GM23338 (cell line): Measurements from ENCODE around the gene RAB11FIP3. TPM values are rescaled to one million over a fixed set of nuclear protein-coding genes. Genes with fewer than 3 reads are reported as not detected.

Experiments used
- ATAC-seq: fragments of 200-7000 bp; cut with Tn5 transposase; 3 replicates; pipeline ENCODE4 v1.9.1; 2020
- DNase-seq: peaks from one replicate; pipeline ENCODE4 v3.0.0-alpha.2; 2015; ENCODE audit warnings: low spot score
- H2AFZ ChIP-seq: fragments of 200-600 bp; sonication (generic); 2 replicates; pipeline ENCODE4 v1.8.0; 2016; ENCODE audit warnings: antibody characterized with exemption, mild to moderate bottlenecking, moderate library complexity
- H3F3A ChIP-seq: fragments of 200-600 bp; sonication (generic); replicated peaks from 2 replicates; pipeline ENCODE4 v1.8.0; 2017; ENCODE audit warnings: antibody characterized with exemption, mixed run types, low read depth
- H3K27ac ChIP-seq: fragments of 200-600 bp; sonication (generic); 2 replicates; pipeline ENCODE4 v1.6.1; 2016; ENCODE audit warnings: low read depth
- H3K27me3 ChIP-seq: fragments of 200-600 bp; sonication (generic); 2 replicates; pipeline ENCODE4 v1.8.0; 2016; ENCODE audit warnings: mild to moderate bottlenecking, mixed run types, moderate library complexity; ENCODE audit not compliant: insufficient read depth
- H3K36me3 ChIP-seq: fragments of 200-600 bp; sonication (generic); 2 replicates; pipeline ENCODE4 v1.8.0; 2016; ENCODE audit warnings: mild to moderate bottlenecking; ENCODE audit not compliant: insufficient read depth
- H3K4me1 ChIP-seq: fragments of 200-600 bp; sonication (generic); 2 replicates; pipeline ENCODE4 v1.8.0; 2016; ENCODE audit warnings: mild to moderate bottlenecking, moderate library complexity; ENCODE audit not compliant: insufficient read depth
- H3K4me2 ChIP-seq: fragments of 200-600 bp; sonication (generic); 2 replicates; pipeline ENCODE4 v1.7.1; 2017; ENCODE audit warnings: mixed run types
- H3K4me3 ChIP-seq: fragments of 200-600 bp; sonication (generic); 2 replicates; pipeline ENCODE4 v1.6.1; 2016; ENCODE audit warnings: mixed run types
- H3K79me2 ChIP-seq: fragments of 200-600 bp; sonication (generic); replicated peaks from 2 replicates; pipeline ENCODE4 v1.8.0; 2017; ENCODE audit warnings: mild to moderate bottlenecking; ENCODE audit not compliant: insufficient read depth
- H3K9me2 ChIP-seq: fragments of 200-600 bp; sonication (generic); 2 replicates; pipeline ENCODE4 v1.8.0; 2017; ENCODE audit not compliant: insufficient read depth
- H4K20me1 ChIP-seq: fragments of 200-600 bp; sonication (generic); replicated peaks from 2 replicates; pipeline ENCODE4 v1.8.0; 2017; ENCODE audit warnings: mild to moderate bottlenecking; ENCODE audit not compliant: insufficient read depth
- H3K27ac Mint-ChIP-seq: 2 replicates; pipeline ENCODE4 v1.8.0; 2020; ENCODE audit warnings: inconsistent platforms, mild to moderate bottlenecking, moderate library complexity, mixed read lengths
- H3K27me3 Mint-ChIP-seq: 3 replicates; pipeline ENCODE4 v1.8.0; 2022; ENCODE audit warnings: low read depth, mild to moderate bottlenecking, moderate library complexity, mixed read lengths, inconsistent platforms; ENCODE audit not compliant: insufficient read depth, poor library complexity
- H3K36me3 Mint-ChIP-seq: 3 replicates; pipeline ENCODE4 v1.8.0; 2021; ENCODE audit warnings: low read depth, mild to moderate bottlenecking, inconsistent platforms, moderate library complexity, mixed read lengths
- H3K4me1 Mint-ChIP-seq: 3 replicates; pipeline ENCODE4 v1.8.0; 2020; ENCODE audit warnings: mild to moderate bottlenecking, inconsistent platforms, mixed read lengths
- H3K4me3 Mint-ChIP-seq: 3 replicates; pipeline ENCODE4 v1.8.0; 2021; ENCODE audit warnings: moderate library complexity, mild to moderate bottlenecking, inconsistent platforms, mixed read lengths
- H3K9me3 Mint-ChIP-seq: 3 replicates; pipeline ENCODE4 v1.8.0; 2020; ENCODE audit warnings: moderate library complexity, mild to moderate bottlenecking, inconsistent platforms, mixed read lengths
- CREB1 ChIP-seq: fragments of 250-450 bp; sonication (Bioruptor Pico); IDR thresholded peaks from 2 replicates; pipeline ENCODE4 v1.5.0; 2020; ENCODE audit warnings: low read depth, mild to moderate bottlenecking, moderate library complexity
- CTCF ChIP-seq, 2 experiments: fragments of 200-600 bp in 1 of 2; sonication (generic) in 1 of 2; conservative IDR thresholded peaks; 2 replicates each; pipeline versions ENCODE4 v1.5.1 to v1.6.1; 2016 to 2017; ENCODE audit warnings: antibody characterized with exemption in 2 of 2, low read depth in 2 of 2, mild to moderate bottlenecking in 2 of 2, moderate library complexity in 1 of 2
- ETS1 ChIP-seq: IDR thresholded peaks from 2 replicates; pipeline ENCODE4 v1.6.1; 2016; ENCODE audit warnings: antibody characterized with exemption
- EZH2 ChIP-seq: fragments of 200-600 bp; sonication (generic); IDR thresholded peaks from one replicate; pipeline ENCODE4 v1.8.0; 2017; ENCODE audit warnings: antibody characterized with exemption, mild to moderate bottlenecking, low read depth; ENCODE audit not compliant: unreplicated experiment
- EZH2phosphoT487 ChIP-seq: fragments of 200-600 bp; sonication (generic); IDR thresholded peaks from one replicate; pipeline ENCODE4 v1.8.1; 2018; ENCODE audit warnings: antibody characterized with exemption; ENCODE audit not compliant: unreplicated experiment
- JUNB ChIP-seq: IDR thresholded peaks from one replicate; pipeline ENCODE4 v1.6.1; 2016; ENCODE audit warnings: antibody characterized with exemption; ENCODE audit not compliant: unreplicated experiment
- POLR2AphosphoS5 ChIP-seq: IDR thresholded peaks from 2 replicates; pipeline ENCODE4 v1.6.1; 2016; ENCODE audit warnings: antibody characterized with exemption, low read depth
- REST ChIP-seq: IDR thresholded peaks from one replicate; pipeline ENCODE4 v1.6.1; 2018; ENCODE audit warnings: antibody characterized with exemption; ENCODE audit not compliant: unreplicated experiment
- STAT1 ChIP-seq: IDR thresholded peaks from one replicate; pipeline ENCODE4 v1.6.1; 2016; ENCODE audit warnings: antibody characterized with exemption; ENCODE audit not compliant: unreplicated experiment
- ZNF114 ChIP-seq: fragments of 250-450 bp; sonication (Bioruptor Pico); IDR thresholded peaks from 2 replicates; pipeline ENCODE4 v1.5.0; 2020; ENCODE audit warnings: mild to moderate bottlenecking, moderate library complexity
- ZNF462 ChIP-seq: fragments of 250-450 bp; sonication (Bioruptor Pico); IDR thresholded peaks from 2 replicates; pipeline ENCODE4 v1.5.0; 2020; ENCODE audit warnings: mild to moderate bottlenecking, moderate library complexity
- polyA plus RNA-seq: library from polyadenylated mRNA; unstranded; fragments of >200 nt; fragmentation: Nextera tagmentation; extraction: Ambion mirVana; gene quantifications from 2 replicates; pipeline ENCODE4 v1.2.1, GENCODE V29; 2016
- total RNA-seq: library from RNA; depleted of rRNA; stranded (reverse); fragments of >200 nt; shearing (Covaris generic); gene quantifications from 2 replicates; pipeline ENCODE4 v1.2.3, GENCODE V29; 2014

Gene RAB11FIP3
- total and polyA plus RNA-seq, 2 experiments from 2014 or later = 3.2 to 29.2 TPM

GRCh38 chr16:404971-405486 is 20.4 kb upstream of the RAB11FIP3 start:
- Mint-ChIP-seq H3K9me3 (no peaks in the 10 kb centered on the region; the same call in 2 of the 3 replicates), H3K27me3 (peaks cover 9% of the 10 kb centered on the region), H3K27ac (no peak overlapping the region; the same call in 1 of the 2 replicates), H3K4me3 (no peak overlapping the region), H3K4me1 (peaks cover 7% of the 10 kb centered on the region), H3K36me3 (peaks cover 7% of the 10 kb centered on the region)
- TF ChIP-seq EZH2phosphoT487 (no peak), CTCF (conservative IDR thresholded peaks at IDR 0.05; ENCODE audit: low read depth in 2 of 2) (no peak), POLR2AphosphoS5 (no peak), JUNB (no peak), EZH2 (no peak), ETS1 (no peak), STAT1 (no peak), ZNF114 (CRISPR knock-in tag) (no peak), ZNF462 (CRISPR knock-in tag) (no peak), REST (no peak), CREB1 (CRISPR knock-in tag) (no peak)
- H2AFZ ChIP-seq = no peak overlapping the region
- peaks cover 9% of the 10 kb centered on the region for H3K4me1 ChIP-seq
- peaks cover 5% of the 10 kb centered on the region; the same call in 1 of the 2 replicates for H3K79me2 ChIP-seq
- no peak overlapping the region for H3K4me3 ChIP-seq
- peaks cover 16% of the 10 kb centered on the region for H3F3A ChIP-seq
- no peaks in the 10 kb centered on the region for H3K27me3 ChIP-seq
- DNase-seq (no peak), ATAC-seq (no peak)
- H3K9me2 ChIP-seq = no peaks in the 10 kb centered on the region
- no peaks in the 10 kb centered on the region; the same call in 1 of the 2 replicates for H3K36me3 ChIP-seq
- H3K27ac ChIP-seq = no peak overlapping the region
- no peaks in the 10 kb centered on the region for H4K20me1 ChIP-seq
- no peak overlapping the region for H3K4me2 ChIP-seq
